H9 (cell line): ENCODE results near the gene TBC1D22A. TPM values are rescaled to one million over a fixed set of nuclear protein-coding genes. Genes with fewer than 3 reads are reported as not detected.

Experiments
- DNase-seq: peaks from one replicate; pipeline ENCODE4 v3.0.0-alpha.2; 2017
- H2AFZ ChIP-seq: one replicate; pipeline ENCODE4 v1.6.1; 2013; ENCODE audit warnings: mild to moderate bottlenecking, low read length, control low read depth, moderate library complexity
- H2AK5ac ChIP-seq: 2 replicates; pipeline ENCODE4 v1.6.1; 2013; ENCODE audit warnings: low read length, control low read depth, mixed read lengths; ENCODE audit not compliant: insufficient read length
- H2BK120ac ChIP-seq: one replicate; pipeline ENCODE4 v1.6.1; 2013; ENCODE audit warnings: low read depth, mild to moderate bottlenecking, low read length, control low read depth, inconsistent platforms; ENCODE audit not compliant: poor library complexity, severe bottlenecking
- H2BK12ac ChIP-seq: 2 replicates; pipeline ENCODE4 v1.6.1; 2013; ENCODE audit warnings: low read length, control low read depth, mixed read lengths, low read depth; ENCODE audit not compliant: insufficient read length
- H2BK15ac ChIP-seq: 2 replicates; pipeline ENCODE4 v1.6.1; 2013; ENCODE audit warnings: low read depth, low read length, control low read depth
- H2BK20ac ChIP-seq: one replicate; pipeline ENCODE4 v1.6.1; 2013; ENCODE audit warnings: low read depth, mild to moderate bottlenecking, low read length, control low read depth, inconsistent platforms; ENCODE audit not compliant: poor library complexity, severe bottlenecking
- H2BK5ac ChIP-seq: 2 replicates; pipeline ENCODE4 v1.6.1; 2013; ENCODE audit warnings: low read length, control low read depth, mixed read lengths; ENCODE audit not compliant: insufficient read length
- H3K14ac ChIP-seq: 2 replicates; pipeline ENCODE4 v1.6.1; 2013; ENCODE audit warnings: low read length, control low read depth; ENCODE audit not compliant: insufficient read depth
- H3K18ac ChIP-seq: 2 replicates; pipeline ENCODE4 v1.6.1; 2013; ENCODE audit warnings: low read depth, mild to moderate bottlenecking, mixed read lengths, low read length, control low read depth; ENCODE audit not compliant: insufficient read length
- H3K23ac ChIP-seq: 2 replicates; pipeline ENCODE4 v1.6.1; 2013; ENCODE audit warnings: low read length, control low read depth, mixed read lengths, low read depth; ENCODE audit not compliant: insufficient read length
- H3K23me2 ChIP-seq: 2 replicates; pipeline ENCODE4 v1.6.1; 2013; ENCODE audit warnings: low read depth, mild to moderate bottlenecking, mixed read lengths, low read length, control low read depth; ENCODE audit not compliant: insufficient read length, poor library complexity, severe bottlenecking
- H3K27ac ChIP-seq: 2 replicates; pipeline ENCODE4 v1.5.1; 2013; ENCODE audit warnings: low read length, control low read depth, mixed read lengths, low read depth; ENCODE audit not compliant: insufficient read length
- H3K27me3 ChIP-seq: 2 replicates; pipeline ENCODE4 v1.6.1; 2013; ENCODE audit warnings: low read length, control low read depth, inconsistent platforms; ENCODE audit not compliant: insufficient read depth
- H3K4ac ChIP-seq: 2 replicates; pipeline ENCODE4 v1.6.1; 2013; ENCODE audit warnings: low read depth, mild to moderate bottlenecking, control low read depth, inconsistent platforms, low read length, moderate library complexity
- H3K4me1 ChIP-seq: 2 replicates; pipeline ENCODE4 v1.6.1; 2013; ENCODE audit warnings: low read length, control low read depth, inconsistent platforms; ENCODE audit not compliant: insufficient read depth
- H3K4me2 ChIP-seq: 2 replicates; pipeline ENCODE4 v1.6.1; 2013; ENCODE audit warnings: low read length, control low read depth, mixed read lengths; ENCODE audit not compliant: insufficient read length, insufficient read depth
- H3K56ac ChIP-seq: 2 replicates; pipeline ENCODE4 v1.6.1; 2013; ENCODE audit warnings: low read depth, mild to moderate bottlenecking, mixed read lengths, low read length, control low read depth; ENCODE audit not compliant: insufficient read length
- H3K79me1 ChIP-seq: 2 replicates; pipeline ENCODE4 v1.6.1; 2013; ENCODE audit warnings: low read depth, mild to moderate bottlenecking, moderate library complexity, low read length, control low read depth, inconsistent platforms; ENCODE audit not compliant: insufficient read depth, poor library complexity, severe bottlenecking
- H3K79me2 ChIP-seq: 2 replicates; pipeline ENCODE4 v1.6.1; 2013; ENCODE audit warnings: low read length, control low read depth, inconsistent platforms; ENCODE audit not compliant: insufficient read depth
- H3K9ac ChIP-seq: 2 replicates; pipeline ENCODE4 v1.6.1; 2013; ENCODE audit warnings: low read length, control low read depth, mixed read lengths; ENCODE audit not compliant: insufficient read length; ENCODE audit errors: extremely low read depth
- H3K9me3 ChIP-seq: one replicate; pipeline ENCODE4 v1.6.1; 2013; ENCODE audit warnings: low read depth, low read length, inconsistent platforms; ENCODE audit not compliant: control insufficient read depth
- H3T11ph ChIP-seq: one replicate; pipeline ENCODE4 v1.6.1; 2013; ENCODE audit warnings: mild to moderate bottlenecking, low read length, control low read depth, inconsistent platforms
- H4K20me1 ChIP-seq: one replicate; pipeline ENCODE4 v1.6.1; 2013; ENCODE audit not compliant: control insufficient read depth, insufficient read length, insufficient read depth
- H4K5ac ChIP-seq: 2 replicates; pipeline ENCODE4 v1.6.1; 2013; ENCODE audit warnings: low read depth, mild to moderate bottlenecking, mixed read lengths, low read length, control low read depth; ENCODE audit not compliant: insufficient read length
- H4K8ac ChIP-seq: replicated peaks from 2 replicates; pipeline ENCODE4 v1.6.1; 2013; ENCODE audit warnings: low read length, control low read depth, mixed read lengths, low read depth; ENCODE audit not compliant: insufficient read length
- H4K91ac ChIP-seq: 2 replicates; pipeline ENCODE4 v1.6.1; 2013; ENCODE audit warnings: low read depth, mild to moderate bottlenecking, moderate library complexity, mixed read lengths, low read length, control low read depth; ENCODE audit not compliant: insufficient read length
- H3K27ac Mint-ChIP-seq, 3 experiments: 2 replicates in 2 of 3; 3 replicates in 1 of 3; pipeline ENCODE4 v1.8.0; 2020 to 2021; ENCODE audit warnings: mixed read lengths in 3 of 3, mild to moderate bottlenecking in 1 of 3, moderate library complexity in 1 of 3
- H3K27me3 Mint-ChIP-seq: 2 replicates; pipeline ENCODE4 v1.8.0; 2021; ENCODE audit warnings: low read depth, mild to moderate bottlenecking, moderate library complexity, mixed read lengths
- H3K36me3 Mint-ChIP-seq, 3 experiments: 2 replicates in 2 of 3; 3 replicates in 1 of 3; pipeline ENCODE4 v1.8.0; 2020 to 2021; ENCODE audit warnings: low read depth in 3 of 3, mixed read lengths in 3 of 3; ENCODE audit not compliant: insufficient read depth in 1 of 3
- H3K4me1 Mint-ChIP-seq, 2 experiments: 2 replicates each; pipeline ENCODE4 v1.8.0; 2020; ENCODE audit warnings: mixed read lengths in 2 of 2
- H3K4me3 Mint-ChIP-seq, 2 experiments: 2 replicates in 1 of 2; 3 replicates in 1 of 2; pipeline ENCODE4 v1.8.0; 2020 to 2021; ENCODE audit warnings: mild to moderate bottlenecking in 2 of 2, mixed read lengths in 2 of 2, moderate library complexity in 1 of 2
- H3K9me3 Mint-ChIP-seq, 2 experiments: 2 replicates in 1 of 2; 3 replicates in 1 of 2; pipeline ENCODE4 v1.8.0; 2020; ENCODE audit warnings: mild to moderate bottlenecking in 2 of 2, mixed read lengths in 2 of 2, moderate library complexity in 1 of 2
- CTCF ChIP-seq: fragments of 200-600 bp; sonication (generic); conservative IDR thresholded peaks from 3 replicates; pipeline ENCODE4 v1.8.0; 2021; ENCODE audit warnings: antibody characterized with exemption, mild to moderate bottlenecking
- WGBS: extraction: QIAGEN DNeasy Blood & Tissue Kit; methylation state at CpG from one replicate; pipeline ENCODE4 v1.1.7; 2013; ENCODE audit warnings: missing lambda C conversion rate, low lambda C conversion rate, mixed read lengths; ENCODE audit not compliant: insufficient read length; ENCODE audit errors: extremely low coverage; 5-methylcytosine and 5-hydroxymethylcytosine counted together
- total RNA-seq: library from RNA; stranded (reverse); gene quantifications from 2 replicates; pipeline ENCODE4 v1.2.1, GENCODE V29; 2021

Gene TBC1D22A
- total RNA-seq, 1 experiment from 2014 or later: 20.8 TPM

DNA sequence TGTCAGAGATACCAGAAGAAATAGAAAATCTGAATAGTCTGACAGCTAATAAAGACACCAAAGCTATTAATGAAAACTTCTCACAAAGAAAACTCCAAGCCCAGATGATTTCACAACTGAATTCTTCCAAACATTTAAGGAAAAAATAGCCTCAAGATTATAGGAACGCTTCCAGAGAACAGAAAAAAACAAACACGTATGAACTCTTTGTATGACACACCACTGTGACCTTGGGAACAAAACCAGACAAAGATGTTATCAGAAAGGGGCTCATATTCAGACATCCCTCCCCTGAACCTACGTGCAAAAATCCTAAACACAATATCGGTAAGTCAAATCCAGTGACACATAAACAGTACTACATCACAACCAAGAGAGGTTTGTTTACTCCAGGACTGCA lies 47.9 kb upstream of the TBC1D22A start:
- Histone ChIP-seq H2BK20ac (no peak overlapping the region), H2AFZ (no peak overlapping the region), H3K23me2 (no peaks in the 10 kb centered on the region), H4K20me1 (no peaks in the 10 kb centered on the region), H3K9ac (no peak overlapping the region), H4K8ac (no peak overlapping the region), H2BK12ac (no peak overlapping the region), H2BK120ac (no peak overlapping the region), H2AK5ac (no peak overlapping the region), H3K4ac (no peak overlapping the region), H3K27me3 (no peaks in the 10 kb centered on the region), H3K56ac (no peak overlapping the region), H3K79me2 (no peaks in the 10 kb centered on the region), H3T11ph (no peak overlapping the region), H2BK15ac (no peak overlapping the region), H3K18ac (no peak overlapping the region), H4K5ac (no peak overlapping the region), H3K4me2 (no peak overlapping the region), H3K14ac (no peak overlapping the region), H4K91ac (no peak overlapping the region), H3K27ac (no peak overlapping the region), H3K4me1 (no peaks in the 10 kb centered on the region), H2BK5ac (no peak overlapping the region), H3K23ac (no peak overlapping the region), H3K79me1 (no peaks in the 10 kb centered on the region), H3K9me3 (no peaks in the 10 kb centered on the region)
- peaks cover 12 to 13% of the 10 kb centered on the region in 2 experiments for H3K4me1 Mint-ChIP-seq
- H3K27ac Mint-ChIP-seq: no peak overlapping the region
- no CpG with 5 or more reads among the region's 4 CpGs for WGBS
- H3K9me3 Mint-ChIP-seq: no peaks in the 10 kb centered on the region
- H3K27me3 Mint-ChIP-seq: no peaks in the 10 kb centered on the region
- DNase-seq: no peak
- no peak for TF ChIP-seq CTCF
- no peak overlapping the region for H3K4me3 Mint-ChIP-seq
- peaks cover 20 to 61% (median 59%) of the 10 kb centered on the region in 3 experiments; a peak in 6 of 7 replicates for H3K36me3 Mint-ChIP-seq
